GM21515 (cell line): ENCODE results near the gene OGN.

ENCODE experiments used
- ATAC-seq: cut with Tn5 transposase; IDR thresholded peaks from one replicate; pipeline ENCODE4 v1.9.1; 2021; ENCODE audit not compliant: unreplicated experiment

The OGN gene

DNA sequence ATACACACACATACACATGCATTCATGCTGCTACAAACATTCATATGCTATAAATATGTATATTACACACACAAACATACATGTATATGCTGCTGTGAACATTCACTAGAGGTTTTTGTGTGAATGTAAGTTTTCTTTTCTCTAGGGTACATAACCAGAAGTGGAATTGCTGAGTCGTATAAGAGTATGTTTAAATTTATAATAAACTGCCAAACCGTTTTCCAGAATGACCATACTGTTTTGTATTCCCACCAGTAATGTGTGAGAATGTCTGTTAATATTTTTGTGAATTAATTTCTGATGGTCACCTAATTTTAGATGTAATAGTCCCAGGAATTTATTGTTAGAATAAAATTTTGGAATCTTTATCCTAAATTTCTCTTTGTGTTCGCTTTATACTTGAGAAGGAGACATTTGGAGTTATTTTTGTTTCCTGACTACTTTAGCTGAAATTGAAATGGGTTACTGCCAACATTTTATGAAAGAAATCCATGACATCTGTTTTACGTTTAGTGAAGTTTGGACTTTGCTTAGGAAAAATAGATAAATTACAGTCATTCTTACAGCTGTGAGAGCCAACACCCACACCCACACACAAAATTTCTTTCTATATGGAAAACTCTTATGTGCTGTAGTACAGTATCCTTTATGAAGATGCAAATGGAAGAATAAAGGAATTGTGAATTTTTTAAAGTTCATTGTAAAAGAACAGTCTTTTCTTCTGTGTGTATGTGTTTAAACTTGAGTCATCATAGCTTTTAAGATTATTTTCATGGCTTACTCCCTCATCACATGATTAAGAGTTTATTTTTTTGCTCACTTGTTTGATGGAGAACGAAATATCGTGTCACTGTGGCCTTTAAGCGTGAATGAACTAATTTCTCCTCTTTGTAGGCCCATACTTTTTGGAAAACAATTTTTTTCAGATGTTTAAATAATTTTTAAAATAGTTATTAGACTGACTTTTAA lies 54.3 kb downstream of the OGN start:
- no peak for ATAC-seq

DNA sequence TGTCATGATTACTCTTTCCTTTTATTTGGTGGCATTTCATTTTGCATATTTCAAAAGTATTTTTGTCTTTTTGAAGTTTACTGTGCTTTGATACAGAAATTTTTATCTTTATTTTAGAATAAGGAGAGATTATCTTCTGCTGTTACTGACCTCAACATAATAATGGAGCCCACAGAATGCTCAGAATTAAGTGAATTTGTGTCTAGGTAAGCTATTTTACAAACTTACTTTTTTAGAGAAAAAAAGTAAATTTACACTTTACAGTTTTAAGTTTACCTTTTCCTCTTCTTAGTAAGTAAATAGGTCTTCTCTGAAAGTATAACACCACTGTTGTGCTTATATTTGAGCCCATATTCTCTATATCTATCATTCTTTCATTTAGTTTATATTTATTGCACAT lies 58.8 kb downstream of the OGN start:
- ATAC-seq, result no peak

GRCh38 chr9:92342825-92343488 lies 61.4 kb downstream of the OGN start:
- ATAC-seq, result no peak

DNA sequence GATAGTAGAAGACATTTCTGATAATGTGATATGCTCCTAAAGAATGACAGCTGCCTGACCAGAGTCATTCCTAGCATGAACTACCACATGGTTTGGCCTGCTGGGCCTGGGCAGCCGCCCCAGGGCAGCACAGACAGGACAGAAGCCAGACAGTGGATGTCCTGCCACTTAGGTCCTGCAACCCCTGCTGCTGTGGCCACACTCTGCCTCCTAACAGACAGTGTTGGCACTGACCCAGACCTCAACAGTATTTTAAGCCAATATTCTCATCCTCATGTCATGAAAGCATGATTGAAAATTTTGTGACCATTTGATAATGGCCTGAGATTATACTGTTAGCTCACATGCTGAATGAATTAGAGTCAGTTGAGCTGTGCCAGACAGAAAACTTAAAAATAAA lies 62.8 kb downstream of the OGN start:
- ATAC-seq, result no peak

- no peak for ATAC-seq
Observed at GRCh38 chr9:92333282-92333634, 71.1 kb downstream of the OGN start.
